Gastrocnemius medialis (tissue), 4 donors: ENCODE results near the gene GALNT9. TPM values are rescaled to one million over a fixed set of nuclear protein-coding genes. Genes with fewer than 3 reads are reported as not detected.

Experiments
- ATAC-seq, 2 donors: fragments of 150-250 bp; one replicate each; pipeline ENCODE4 v1.9.1; 2016
- DNase-seq, 2 donors: peaks; one replicate each; pipeline ENCODE4 v3.0.0-alpha.2; 2019
- H3K27ac ChIP-seq, 4 donors: fragments of 200-600 bp; sonication (generic); 1 replicate in 1 of 4; 2 replicates in 3 of 4; pipeline ENCODE4 v1.5.1; 2016 to 2018; ENCODE audit warnings: mild to moderate bottlenecking in 2 of 4, moderate library complexity in 1 of 4
- H3K27me3 ChIP-seq, 3 donors: fragments of 200-600 bp; sonication (generic) in 2 of 3; 1 replicate in 1 of 3; 2 replicates in 2 of 3; pipeline versions ENCODE4 v1.5.1 to v1.6.0; 2016 to 2019; ENCODE audit warnings: mild to moderate bottlenecking in 1 of 3, moderate library complexity in 1 of 3
- H3K36me3 ChIP-seq, 2 donors: fragments of 200-600 bp; sonication (generic) in 1 of 2; one replicate each; pipeline ENCODE4 v1.5.1; 2017 to 2018
- H3K4me1 ChIP-seq, 2 donors: fragments of 200-600 bp; sonication (generic) in 1 of 2; one replicate each; pipeline ENCODE4 v1.5.1; 2016 to 2017; ENCODE audit warnings: mild to moderate bottlenecking in 2 of 2
- H3K4me3 ChIP-seq, 4 donors: fragments of 200-600 bp; sonication (generic) in 3 of 4; 1 replicate in 1 of 4; 2 replicates in 3 of 4; pipeline ENCODE4 v1.5.1; 2016 to 2019; ENCODE audit warnings: mild to moderate bottlenecking in 2 of 4
- H3K9me3 ChIP-seq, 3 donors: fragments of 200-600 bp; sonication (generic) in 2 of 3; 1 replicate in 1 of 3; 2 replicates in 2 of 3; pipeline ENCODE4 v1.5.1; 2016 to 2019
- CTCF ChIP-seq, 5 experiments: fragments of 450-650 bp in 3 of 5; fragments of 200-600 bp in 2 of 5; sonication (generic) in 2 of 5; IDR thresholded peaks in 4 of 5; conservative IDR thresholded peaks in 1 of 5; 1 replicate in 4 of 5; 2 replicates in 1 of 5; pipeline ENCODE4 v1.5.1; 2016 to 2019; ENCODE audit warnings: antibody characterized with exemption in 5 of 5, mild to moderate bottlenecking in 3 of 5, moderate library complexity in 3 of 5
- POLR2A ChIP-seq, 2 donors: fragments of 450-650 bp; IDR thresholded peaks; one replicate each; pipeline ENCODE4 v1.6.1; 2017; ENCODE audit warnings: antibody characterized with exemption in 2 of 2, mild to moderate bottlenecking in 2 of 2, moderate library complexity in 2 of 2
- in situ Hi-C, 4 donors: fragments of 200-750 bp; cut with MboI; loops; one replicate each; pipeline versions ENCODE4 v1.15.0 to v1.8.0; 2017; ENCODE audit warnings: low sequenced_read_pairs in 4 of 4
- intact Hi-C: fragments of 100-400 bp; cut with DNase I; formaldehyde crosslinking; loops from one replicate; pipeline ENCODE4 v1.15.1; 2023; ENCODE audit warnings: low total_unique reads
- total RNA-seq, 4 donors: library from RNA; depleted of rRNA; stranded (reverse); fragments of >200 nt; gene quantifications; one replicate each; pipeline versions ENCODE4 v1.1.0 to v1.2.3, GENCODE V29; 2016

Gene GALNT9
- total RNA-seq, 4 donors from 2014 or later: not detected

- Histone ChIP-seq H3K27ac (peak overlapping the region; percentile 31 to 77 (median 58)), H3K4me1 (peaks cover 0 to 7% of the 10 kb centered on the region in 2 donors), H3K4me3 (peak overlapping the region; percentile 56 to 65 (median 64)), H3K27me3 (peaks cover 0 to 56% (median 44%) of the 10 kb centered on the region in 3 donors), H3K9me3 (no peaks in the 10 kb centered on the region), H3K36me3 (no peaks in the 10 kb centered on the region)
- ATAC-seq (peak; percentile 66 to 69), DNase-seq (peak; percentile 51 to 62)
- TF ChIP-seq POLR2A (IDR thresholded peaks at IDR 0.05) (peak; percentile 33 to 67), CTCF (IDR thresholded peaks at IDR 0.05 in 4 of 5, conservative IDR thresholded peaks at IDR 0.05 in 1 of 5) (no peak)
- intact Hi-C loops: loop anchor here (1.0 to 2.0 kb wide), 2 partner anchors 10 to 35 kb away; no protein-coding TSS in a partner anchor
- in situ Hi-C loops: no loop called here
Observed at GRCh38 chr12:132189378-132190011, 139.9 kb downstream of the GALNT9 start.

- TF ChIP-seq CTCF (IDR thresholded peaks at IDR 0.05 in 4 of 5, conservative IDR thresholded peaks at IDR 0.05 in 1 of 5) (no peak), POLR2A (IDR thresholded peaks at IDR 0.05) (no peak)
- H3K4me3 ChIP-seq: peak overlapping the region; percentile 56 to 65 (median 64)
- ATAC-seq (no peak), DNase-seq (no peak)
- in situ Hi-C loops (no loop called here), intact Hi-C loops (loop anchor here (1.0 to 2.0 kb wide), 2 partner anchors 10 to 34 kb away; no protein-coding TSS in a partner anchor)
- peaks cover 0 to 54% (median 46%) of the 10 kb centered on the region in 3 donors for H3K27me3 ChIP-seq
- no peaks in the 10 kb centered on the region for H3K36me3 ChIP-seq
- H3K4me1 ChIP-seq: peaks cover 0 to 7% of the 10 kb centered on the region in 2 donors
- H3K27ac ChIP-seq: peak overlapping the region; percentile 31 to 77 (median 56)
- H3K9me3 ChIP-seq: no peaks in the 10 kb centered on the region
Observed at GRCh38 chr12:132188916-132189325, 140.5 kb downstream of the GALNT9 start.

GRCh38 chr12:132188451-132188901 is 140.9 kb downstream of the GALNT9 start:
- TF ChIP-seq CTCF (IDR thresholded peaks at IDR 0.05 in 4 of 5, conservative IDR thresholded peaks at IDR 0.05 in 1 of 5): no peak
- no peak for TF ChIP-seq POLR2A (IDR thresholded peaks at IDR 0.05)
- Histone ChIP-seq H3K27me3 (peaks cover 0 to 51% (median 44%) of the 10 kb centered on the region in 3 donors), H3K36me3 (no peaks in the 10 kb centered on the region), H3K4me3 (peak overlapping the region in 1 of 4 donors; percentile 56), H3K27ac (no peak overlapping the region), H3K4me1 (peaks cover 0 to 7% of the 10 kb centered on the region in 2 donors), H3K9me3 (no peaks in the 10 kb centered on the region)
- DNase-seq: no peak
- in situ Hi-C loops (no loop called here), intact Hi-C loops (loop anchor here (2.0 kb wide), 1 partner anchor 34 kb away; no protein-coding TSS in a partner anchor)
- ATAC-seq: no peak

DNA sequence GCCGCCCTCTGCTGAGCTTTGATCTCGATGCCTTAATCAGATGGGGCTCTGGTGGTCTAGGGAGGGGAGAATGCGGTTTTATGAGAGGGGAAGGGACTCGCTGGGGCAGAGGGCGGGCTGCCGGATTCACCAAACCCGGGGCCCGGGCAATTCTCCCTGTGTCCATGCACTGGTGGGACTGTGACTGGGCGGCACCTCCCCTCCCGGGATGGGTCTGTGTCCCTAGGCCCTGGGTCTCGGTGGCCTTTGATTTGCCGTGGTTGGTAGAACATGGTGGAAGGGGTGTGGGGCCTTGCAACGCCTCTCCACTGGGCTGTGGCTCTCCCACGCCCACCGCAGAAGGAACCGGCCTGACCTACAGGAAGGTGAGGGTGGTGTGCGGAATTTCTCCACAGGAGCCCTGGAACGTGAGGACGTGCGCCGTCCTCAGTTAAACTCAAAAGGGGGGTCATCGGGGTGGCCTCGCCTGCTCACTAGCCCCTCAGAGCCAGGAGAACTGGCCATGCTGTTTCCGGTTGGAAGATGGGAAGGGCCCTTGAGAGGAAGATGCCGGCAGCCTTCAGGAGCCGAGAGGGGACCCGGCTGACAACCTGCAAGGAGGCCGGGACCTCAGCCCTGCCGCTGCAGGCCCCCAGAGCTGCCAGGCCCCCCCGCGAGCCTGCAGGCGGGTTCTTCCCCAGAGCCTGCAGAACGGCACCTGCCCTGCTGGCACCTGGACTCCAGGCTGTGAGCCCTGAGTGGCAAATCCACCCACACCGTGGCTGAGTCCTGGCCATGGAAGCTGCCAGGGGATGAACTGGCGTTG is 141.5 kb downstream of the GALNT9 start:
- DNase-seq (no peak), ATAC-seq (no peak)
- no peak for TF ChIP-seq CTCF (IDR thresholded peaks at IDR 0.05 in 4 of 5, conservative IDR thresholded peaks at IDR 0.05 in 1 of 5)
- Histone ChIP-seq H3K27ac (no peak overlapping the region), H3K9me3 (no peaks in the 10 kb centered on the region), H3K36me3 (no peaks in the 10 kb centered on the region), H3K4me3 (no peak overlapping the region), H3K27me3 (peaks cover 0 to 48% (median 43%) of the 10 kb centered on the region in 3 donors), H3K4me1 (peaks cover 0 to 7% of the 10 kb centered on the region in 2 donors)
- in situ Hi-C loops (no loop called here), intact Hi-C loops (loop anchor here (2.0 kb wide), 1 partner anchor 33 kb away; no protein-coding TSS in a partner anchor)
